ENCODE measurements around the gene SMIM20.

The SMIM20 gene

GRCh38 chr4:25970691-25971432 lies 56.8 kb downstream of the SMIM20 start:
- Histone ChIP-seq H3K4me3 (ENCODE audit: low read length in 2 of 2) (no peak overlapping the region), H2BK5ac (ENCODE audit: low read length) (no peak overlapping the region), H3K79me1 (ENCODE audit: low read depth, low read length) (no peaks in the 10 kb centered on the region), H2BK15ac (ENCODE audit: low read length) (no peak overlapping the region), H3K27ac (replicated peaks; ENCODE audit: low read length) (no peak overlapping the region), H3K36me3 (replicated peaks in 1 of 2; ENCODE audit: control insufficient read depth in 2 of 2, insufficient read depth in 2 of 2, low read length in 2 of 2) (no peaks in the 10 kb centered on the region), H4K91ac (ENCODE audit: low read depth, low read length, poor library complexity) (no peak overlapping the region), H2AK5ac (ENCODE audit: low read depth, low read length) (no peak overlapping the region), H3K4ac (ENCODE audit: low read length) (no peak overlapping the region), H4K8ac (ENCODE audit: low read depth, low read length) (no peak overlapping the region), H3K14ac (ENCODE audit: low read length) (no peak overlapping the region), H3K9me3 (replicated peaks in 1 of 2; ENCODE audit: control insufficient read depth in 2 of 2, insufficient read depth in 1 of 2, low read depth in 1 of 2, low read length in 2 of 2) (no peaks in the 10 kb centered on the region), H3K9ac (ENCODE audit: low read depth, low read length, poor library complexity) (no peak overlapping the region), H3K18ac (ENCODE audit: low read length) (peak overlapping the region; percentile 0), H3K23ac (ENCODE audit: low read depth, low read length, poor library complexity) (no peak overlapping the region), H3K4me1 (ENCODE audit: control insufficient read depth in 2 of 2, insufficient read depth in 1 of 2, low read depth in 1 of 2, low read length in 2 of 2) (peaks cover 4 to 8% of the 10 kb centered on the region in 2 donors), H3K4me2 (ENCODE audit: insufficient read depth, low read length, poor library complexity, severe bottlenecking) (no peak overlapping the region), H2BK120ac (ENCODE audit: low read depth, low read length) (no peak overlapping the region), H3K27me3 (ENCODE audit: control insufficient read depth in 3 of 3, insufficient read depth in 3 of 3, low read depth in 1 of 3, low read length in 3 of 3) (peaks cover 0 to 8% (median 0%) of the 10 kb centered on the region in 3 experiments), H2BK12ac (ENCODE audit: low read length) (no peak overlapping the region), H2AFZ (ENCODE audit: low read length) (no peak overlapping the region)
- no peak for DNase-seq (ENCODE audit: low spot score)
- no CpG with 5 or more reads among the region's 6 CpGs for WGBS, 2 donors (ENCODE audit: extremely low coverage in 2 of 2, insufficient read length in 2 of 2, insufficient replicate concordance in 1 of 2)

GRCh38 chr4:25972366-25972765 lies 58.3 kb downstream of the SMIM20 start:
- Histone ChIP-seq H3K79me1 (ENCODE audit: low read depth, low read length) (no peaks in the 10 kb centered on the region), H3K14ac (ENCODE audit: low read length) (no peak overlapping the region), H3K9me3 (replicated peaks in 1 of 2; ENCODE audit: control insufficient read depth in 2 of 2, insufficient read depth in 1 of 2, low read depth in 1 of 2, low read length in 2 of 2) (no peaks in the 10 kb centered on the region), H4K8ac (ENCODE audit: low read depth, low read length) (no peak overlapping the region), H3K4me1 (ENCODE audit: control insufficient read depth in 2 of 2, insufficient read depth in 1 of 2, low read depth in 1 of 2, low read length in 2 of 2) (peaks cover 0 to 4% of the 10 kb centered on the region in 2 donors), H3K27me3 (ENCODE audit: control insufficient read depth in 3 of 3, insufficient read depth in 3 of 3, low read depth in 1 of 3, low read length in 3 of 3) (peaks cover 0 to 8% (median 0%) of the 10 kb centered on the region in 3 experiments), H3K23ac (ENCODE audit: low read depth, low read length, poor library complexity) (no peak overlapping the region), H3K4me3 (ENCODE audit: low read length in 2 of 2) (no peak overlapping the region), H3K9ac (ENCODE audit: low read depth, low read length, poor library complexity) (no peak overlapping the region), H3K18ac (ENCODE audit: low read length) (no peak overlapping the region), H3K36me3 (replicated peaks in 1 of 2; ENCODE audit: control insufficient read depth in 2 of 2, insufficient read depth in 2 of 2, low read length in 2 of 2) (no peaks in the 10 kb centered on the region), H2BK12ac (ENCODE audit: low read length) (no peak overlapping the region), H2BK15ac (ENCODE audit: low read length) (no peak overlapping the region), H4K91ac (ENCODE audit: low read depth, low read length, poor library complexity) (no peak overlapping the region), H3K4ac (ENCODE audit: low read length) (no peak overlapping the region), H2BK5ac (ENCODE audit: low read length) (no peak overlapping the region), H3K27ac (replicated peaks; ENCODE audit: low read length) (no peak overlapping the region), H2AFZ (ENCODE audit: low read length) (no peak overlapping the region), H2BK120ac (ENCODE audit: low read depth, low read length) (no peak overlapping the region), H3K4me2 (ENCODE audit: insufficient read depth, low read length, poor library complexity, severe bottlenecking) (no peak overlapping the region), H2AK5ac (ENCODE audit: low read depth, low read length) (no peak overlapping the region)
- no CpG with 5 or more reads among the region's 4 CpGs for WGBS, 2 donors (ENCODE audit: extremely low coverage in 2 of 2, insufficient read length in 2 of 2, insufficient replicate concordance in 1 of 2)
- DNase-seq (ENCODE audit: low spot score): no peak

GRCh38 chr4:25972984-25973745 lies 59.1 kb downstream of the SMIM20 start:
- Histone ChIP-seq H3K18ac (ENCODE audit: low read length) (no peak overlapping the region), H3K36me3 (replicated peaks in 1 of 2; ENCODE audit: control insufficient read depth in 2 of 2, insufficient read depth in 2 of 2, low read length in 2 of 2) (no peaks in the 10 kb centered on the region), H3K14ac (ENCODE audit: low read length) (no peak overlapping the region), H2AK5ac (ENCODE audit: low read depth, low read length) (no peak overlapping the region), H2BK120ac (ENCODE audit: low read depth, low read length) (no peak overlapping the region), H3K4ac (ENCODE audit: low read length) (no peak overlapping the region), H3K9me3 (replicated peaks in 1 of 2; ENCODE audit: control insufficient read depth in 2 of 2, insufficient read depth in 1 of 2, low read depth in 1 of 2, low read length in 2 of 2) (no peaks in the 10 kb centered on the region), H3K23ac (ENCODE audit: low read depth, low read length, poor library complexity) (no peak overlapping the region), H3K79me1 (ENCODE audit: low read depth, low read length) (no peaks in the 10 kb centered on the region), H4K91ac (ENCODE audit: low read depth, low read length, poor library complexity) (no peak overlapping the region), H2BK12ac (ENCODE audit: low read length) (no peak overlapping the region), H3K9ac (ENCODE audit: low read depth, low read length, poor library complexity) (no peak overlapping the region), H2BK5ac (ENCODE audit: low read length) (no peak overlapping the region), H3K4me1 (ENCODE audit: control insufficient read depth in 2 of 2, insufficient read depth in 1 of 2, low read depth in 1 of 2, low read length in 2 of 2) (peaks cover 3 to 7% of the 10 kb centered on the region in 2 donors), H2AFZ (ENCODE audit: low read length) (no peak overlapping the region), H2BK15ac (ENCODE audit: low read length) (no peak overlapping the region), H3K27me3 (ENCODE audit: control insufficient read depth in 3 of 3, insufficient read depth in 3 of 3, low read depth in 1 of 3, low read length in 3 of 3) (peaks cover 0 to 8% (median 0%) of the 10 kb centered on the region in 3 experiments), H3K27ac (replicated peaks; ENCODE audit: low read length) (no peak overlapping the region), H4K8ac (ENCODE audit: low read depth, low read length) (no peak overlapping the region), H3K4me2 (ENCODE audit: insufficient read depth, low read length, poor library complexity, severe bottlenecking) (no peak overlapping the region), H3K4me3 (ENCODE audit: low read length in 2 of 2) (no peak overlapping the region)
- WGBS, 2 donors (ENCODE audit: extremely low coverage in 2 of 2, insufficient read length in 2 of 2, insufficient replicate concordance in 1 of 2): no CpG with 5 or more reads among the region's 8 CpGs
- DNase-seq (ENCODE audit: low spot score): no peak

- Histone ChIP-seq H3K14ac (ENCODE audit: low read length) (no peak overlapping the region), H2BK12ac (ENCODE audit: low read length) (no peak overlapping the region), H3K9ac (ENCODE audit: low read depth, low read length, poor library complexity) (no peak overlapping the region), H3K79me1 (ENCODE audit: low read depth, low read length) (no peaks in the 10 kb centered on the region), H3K4me1 (ENCODE audit: control insufficient read depth in 2 of 2, insufficient read depth in 1 of 2, low read depth in 1 of 2, low read length in 2 of 2) (peaks cover 4 to 6% of the 10 kb centered on the region in 2 donors), H3K4ac (ENCODE audit: low read length) (no peak overlapping the region), H4K8ac (ENCODE audit: low read depth, low read length) (no peak overlapping the region), H3K36me3 (replicated peaks in 1 of 2; ENCODE audit: control insufficient read depth in 2 of 2, insufficient read depth in 2 of 2, low read length in 2 of 2) (no peaks in the 10 kb centered on the region), H3K27me3 (ENCODE audit: control insufficient read depth in 3 of 3, insufficient read depth in 3 of 3, low read depth in 1 of 3, low read length in 3 of 3) (peaks cover 0 to 8% (median 0%) of the 10 kb centered on the region in 3 experiments), H2BK120ac (ENCODE audit: low read depth, low read length) (no peak overlapping the region), H2BK15ac (ENCODE audit: low read length) (no peak overlapping the region), H2AK5ac (ENCODE audit: low read depth, low read length) (no peak overlapping the region), H3K9me3 (replicated peaks in 1 of 2; ENCODE audit: control insufficient read depth in 2 of 2, insufficient read depth in 1 of 2, low read depth in 1 of 2, low read length in 2 of 2) (no peaks in the 10 kb centered on the region), H4K91ac (ENCODE audit: low read depth, low read length, poor library complexity) (no peak overlapping the region), H2BK5ac (ENCODE audit: low read length) (no peak overlapping the region), H3K27ac (replicated peaks; ENCODE audit: low read length) (no peak overlapping the region), H3K23ac (ENCODE audit: low read depth, low read length, poor library complexity) (no peak overlapping the region), H3K18ac (ENCODE audit: low read length) (no peak overlapping the region), H3K4me2 (ENCODE audit: insufficient read depth, low read length, poor library complexity, severe bottlenecking) (no peak overlapping the region), H2AFZ (ENCODE audit: low read length) (no peak overlapping the region), H3K4me3 (ENCODE audit: low read length in 2 of 2) (no peak overlapping the region)
- DNase-seq (ENCODE audit: low spot score): no peak
- no CpG with 5 or more reads among the region's 7 CpGs for WGBS, 2 donors (ENCODE audit: extremely low coverage in 2 of 2, insufficient read length in 2 of 2, insufficient replicate concordance in 1 of 2)
Observed at GRCh38 chr4:25976780-25977179, 62.8 kb downstream of the SMIM20 start.
